CD14-positive monocyte (primary cell): ENCODE measurements around the gene ZNF865. TPM values are rescaled to one million over a fixed set of nuclear protein-coding genes. Genes with fewer than 3 reads are reported as not detected.
A peak's percentile ranks its signal among the peaks of the same experiment; 100 is the strongest.

ENCODE experiments used
- DNase-seq, 3 donors: peaks; one replicate each; pipeline ENCODE4 v3.0.0-alpha.2; 2011 to 2022
- H2AFZ ChIP-seq: 2 replicates; pipeline ENCODE4 v1.6.0; 2012; ENCODE audit warnings: mild to moderate bottlenecking, low read depth, low read length, inconsistent platforms; ENCODE audit not compliant: insufficient read depth, poor library complexity, severe bottlenecking
- H3K27ac ChIP-seq, 2 donors: 1 replicate in 1 of 2; 2 replicates in 1 of 2; pipeline ENCODE4 v1.5.1; 2012 to 2013; ENCODE audit warnings: low read length in 2 of 2, control low read depth in 1 of 2, inconsistent platforms in 1 of 2, low read depth in 1 of 2, mild to moderate bottlenecking in 1 of 2
- H3K27me3 ChIP-seq, 2 donors: one replicate each; pipeline versions ENCODE4 v1.6.0 to v1.6.1; 2011 to 2013; ENCODE audit warnings: low read length in 2 of 2; ENCODE audit not compliant: control insufficient read depth in 2 of 2, insufficient read depth in 2 of 2
- H3K36me3 ChIP-seq, 2 donors: replicated peaks in 1 of 2; 1 replicate in 1 of 2; 2 replicates in 1 of 2; pipeline versions ENCODE4 v1.5.1 to v1.6.1; 2012 to 2013; ENCODE audit warnings: low read length in 2 of 2, control low read depth in 1 of 2, inconsistent platforms in 1 of 2, mild to moderate bottlenecking in 1 of 2; ENCODE audit not compliant: insufficient read depth in 2 of 2, control insufficient read depth in 1 of 2
- H3K4me1 ChIP-seq, 2 donors: 1 replicate in 1 of 2; 2 replicates in 1 of 2; pipeline versions ENCODE4 v1.5.1 to v1.6.1; 2012 to 2013; ENCODE audit warnings: low read length in 2 of 2, control low read depth in 1 of 2, inconsistent platforms in 1 of 2, mild to moderate bottlenecking in 1 of 2, moderate library complexity in 1 of 2; ENCODE audit not compliant: insufficient read depth in 2 of 2, control insufficient read depth in 1 of 2
- H3K4me2 ChIP-seq: replicated peaks from 2 replicates; pipeline ENCODE3; 2012; ENCODE audit warnings: low read length, moderate library complexity, mild to moderate bottlenecking; ENCODE audit not compliant: poor library complexity, severe bottlenecking; ENCODE audit errors: extremely low read depth
- H3K4me3 ChIP-seq, 3 experiments: fragments of 200-600 bp in 1 of 3; sonication (generic) in 1 of 3; replicated peaks in 1 of 3; 1 replicate in 2 of 3; 2 replicates in 1 of 3; pipeline ENCODE4 v1.5.1; 2011 to 2013; ENCODE audit warnings: low read length in 3 of 3, mild to moderate bottlenecking in 3 of 3, control low read depth in 2 of 3, low read depth in 2 of 3, inconsistent platforms in 1 of 3, moderate library complexity in 1 of 3
- H3K79me2 ChIP-seq: 2 replicates; pipeline ENCODE4 v1.6.0; 2012; ENCODE audit warnings: mild to moderate bottlenecking, control low read depth, inconsistent platforms, low read length, moderate library complexity; ENCODE audit not compliant: insufficient read depth
- H3K9ac ChIP-seq: 2 replicates; pipeline ENCODE4 v1.6.0; 2017; ENCODE audit warnings: low read length, mild to moderate bottlenecking; ENCODE audit not compliant: insufficient read depth, poor library complexity, severe bottlenecking
- H3K9me3 ChIP-seq, 2 donors: replicated peaks in 1 of 2; 1 replicate in 1 of 2; 2 replicates in 1 of 2; pipeline versions ENCODE4 v1.5.1 to v1.6.1; 2012 to 2013; ENCODE audit warnings: low read length in 2 of 2, control low read depth in 1 of 2; ENCODE audit not compliant: control insufficient read depth in 1 of 2, insufficient read depth in 1 of 2
- H4K20me1 ChIP-seq: 2 replicates; pipeline ENCODE4 v1.6.0; 2012; ENCODE audit warnings: mild to moderate bottlenecking, low read length, control low read depth, moderate library complexity; ENCODE audit not compliant: insufficient read depth
- H3K27ac Mint-ChIP-seq, 7 donors: one replicate each; pipeline ENCODE4 v1.8.0; 2020; ENCODE audit warnings: mild to moderate bottlenecking in 7 of 7, mixed read lengths in 7 of 7, moderate library complexity in 6 of 7, inconsistent platforms in 2 of 7
- H3K27me3 Mint-ChIP-seq, 3 donors: one replicate each; pipeline ENCODE4 v1.8.0; 2021 to 2022; ENCODE audit warnings: low read depth in 3 of 3, mild to moderate bottlenecking in 3 of 3, mixed read lengths in 3 of 3, moderate library complexity in 3 of 3, inconsistent platforms in 1 of 3
- H3K36me3 Mint-ChIP-seq, 2 donors: one replicate each; pipeline ENCODE4 v1.8.0; 2020; ENCODE audit warnings: mixed read lengths in 2 of 2, inconsistent platforms in 1 of 2, mild to moderate bottlenecking in 1 of 2
- H3K4me1 Mint-ChIP-seq: one replicate; pipeline ENCODE4 v1.8.0; 2020; ENCODE audit warnings: mild to moderate bottlenecking, mixed read lengths
- H3K4me3 Mint-ChIP-seq, 2 donors: one replicate each; pipeline ENCODE4 v1.8.0; 2020; ENCODE audit warnings: mild to moderate bottlenecking in 2 of 2, mixed read lengths in 2 of 2, moderate library complexity in 1 of 2
- H3K9me3 Mint-ChIP-seq, 7 donors: one replicate each; pipeline ENCODE4 v1.8.0; 2020 to 2022; ENCODE audit warnings: mixed read lengths in 7 of 7, mild to moderate bottlenecking in 6 of 7, moderate library complexity in 6 of 7, inconsistent platforms in 2 of 7
- WGBS: methylation state at CpG from one replicate; pipeline ENCODE4 v1.1.5; 2013; ENCODE audit warnings: missing lambda C conversion rate; ENCODE audit not compliant: insufficient coverage; 5-methylcytosine and 5-hydroxymethylcytosine counted together
- intact Hi-C, 2 donors: fragments of 100-400 bp; cut with micrococcal nuclease; formaldehyde crosslinking; loops; one replicate each; pipeline versions ENCODE4 v1.15.0 to v1.15.1; 2023
- polyA plus RNA-seq, 3 donors: library from polyadenylated mRNA; depleted of rRNA in 1 of 3; unstranded in 2 of 3; stranded (reverse) in 1 of 3; fragments of 300-500 nt in 2 of 3; fragments of >200 nt in 1 of 3; fragmentation: Illumina TruSeq in 2 of 3; gene quantifications; 1 replicate in 2 of 3; 2 replicates in 1 of 3; pipeline ENCODE4 v1.2.3, GENCODE V29; 2012 to 2021
- TF ChIP-seq, protein P1 (sequence below): fragments of 200-600 bp; IDR thresholded peaks from one replicate; pipeline ENCODE4 v1.8.0; 2022; ENCODE audit warnings: antibody characterized with exemption, mild to moderate bottlenecking

Gene ZNF865
- polyA plus RNA-seq, 3 donors = 0.03 to 6.0 (median 0.07) TPM

DNA sequence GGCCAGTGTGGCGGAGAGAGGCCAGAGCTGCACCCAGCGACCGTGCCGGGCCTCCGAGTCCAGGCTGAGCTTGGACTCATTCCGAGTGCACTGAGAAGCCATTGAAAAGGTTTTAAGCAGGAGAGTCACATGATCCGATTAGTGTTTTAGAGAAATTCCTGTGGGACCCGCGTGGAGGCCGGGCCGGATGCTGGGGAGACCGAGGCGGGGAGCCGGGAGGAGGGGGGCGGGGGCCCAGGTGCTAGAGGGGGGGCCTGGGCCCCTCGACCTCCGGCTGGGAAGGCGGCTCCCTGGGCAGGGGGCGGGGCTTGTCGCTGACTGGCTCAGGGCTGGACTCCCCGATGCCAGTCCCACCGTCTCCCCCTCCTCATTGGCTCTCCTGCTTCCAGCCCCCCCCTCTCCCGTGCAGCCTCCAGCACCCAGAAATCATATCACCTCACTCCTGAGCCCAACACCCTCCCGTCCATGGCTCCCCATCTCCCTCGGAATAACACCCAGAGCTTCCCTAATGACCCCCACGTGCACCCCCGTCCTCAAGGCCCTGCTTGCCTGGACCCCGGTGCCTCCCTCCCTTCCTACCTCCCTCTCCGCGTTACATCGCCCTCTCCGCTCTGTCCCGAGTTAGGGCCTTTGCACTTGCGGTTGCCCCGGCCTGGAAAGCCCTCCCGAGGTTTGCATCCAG, 19.6 kb upstream of the ZNF865 start:
- Histone ChIP-seq H3K9ac (no peak overlapping the region), H3K27ac (no peak overlapping the region), H3K79me2 (no peaks in the 10 kb centered on the region), H3K4me3 (no peak overlapping the region), H3K9me3 (no peaks in the 10 kb centered on the region), H3K36me3 (no peaks in the 10 kb centered on the region), H3K4me1 (peaks cover 18 to 31% of the 10 kb centered on the region in 2 donors), H3K4me2 (no peak overlapping the region), H3K27me3 (peaks cover 9 to 29% of the 10 kb centered on the region in 2 donors), H2AFZ (peak overlapping the region; percentile 35), H4K20me1 (no peaks in the 10 kb centered on the region)
- peaks cover 25 to 37% (median 34%) of the 10 kb centered on the region in 3 donors for H3K27me3 Mint-ChIP-seq
- H3K36me3 Mint-ChIP-seq = peaks cover 0 to 3% of the 10 kb centered on the region in 2 donors
- no peak for DNase-seq
- TF ChIP-seq, protein P1, sequence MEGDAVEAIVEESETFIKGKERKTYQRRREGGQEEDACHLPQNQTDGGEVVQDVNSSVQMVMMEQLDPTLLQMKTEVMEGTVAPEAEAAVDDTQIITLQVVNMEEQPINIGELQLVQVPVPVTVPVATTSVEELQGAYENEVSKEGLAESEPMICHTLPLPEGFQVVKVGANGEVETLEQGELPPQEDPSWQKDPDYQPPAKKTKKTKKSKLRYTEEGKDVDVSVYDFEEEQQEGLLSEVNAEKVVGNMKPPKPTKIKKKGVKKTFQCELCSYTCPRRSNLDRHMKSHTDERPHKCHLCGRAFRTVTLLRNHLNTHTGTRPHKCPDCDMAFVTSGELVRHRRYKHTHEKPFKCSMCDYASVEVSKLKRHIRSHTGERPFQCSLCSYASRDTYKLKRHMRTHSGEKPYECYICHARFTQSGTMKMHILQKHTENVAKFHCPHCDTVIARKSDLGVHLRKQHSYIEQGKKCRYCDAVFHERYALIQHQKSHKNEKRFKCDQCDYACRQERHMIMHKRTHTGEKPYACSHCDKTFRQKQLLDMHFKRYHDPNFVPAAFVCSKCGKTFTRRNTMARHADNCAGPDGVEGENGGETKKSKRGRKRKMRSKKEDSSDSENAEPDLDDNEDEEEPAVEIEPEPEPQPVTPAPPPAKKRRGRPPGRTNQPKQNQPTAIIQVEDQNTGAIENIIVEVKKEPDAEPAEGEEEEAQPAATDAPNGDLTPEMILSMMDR = no peak
- WGBS = 2% methylated on average over 24 of the region's 36 CpGs
- intact Hi-C loops = loop anchor here in 1 of 2 donors (5.0 kb wide), 1 partner anchor 37 kb away; the partner anchor contains the start of gene ZNF784
- H3K9me3 Mint-ChIP-seq = peaks cover 0 to 9% (median 1%) of the 10 kb centered on the region in 7 donors
- peak overlapping the region in 1 of 7 donors; percentile 61 for H3K27ac Mint-ChIP-seq
- H3K4me3 Mint-ChIP-seq = peak overlapping the region; percentile 34 to 92
- H3K4me1 Mint-ChIP-seq = peaks cover 31% of the 10 kb centered on the region

DNA sequence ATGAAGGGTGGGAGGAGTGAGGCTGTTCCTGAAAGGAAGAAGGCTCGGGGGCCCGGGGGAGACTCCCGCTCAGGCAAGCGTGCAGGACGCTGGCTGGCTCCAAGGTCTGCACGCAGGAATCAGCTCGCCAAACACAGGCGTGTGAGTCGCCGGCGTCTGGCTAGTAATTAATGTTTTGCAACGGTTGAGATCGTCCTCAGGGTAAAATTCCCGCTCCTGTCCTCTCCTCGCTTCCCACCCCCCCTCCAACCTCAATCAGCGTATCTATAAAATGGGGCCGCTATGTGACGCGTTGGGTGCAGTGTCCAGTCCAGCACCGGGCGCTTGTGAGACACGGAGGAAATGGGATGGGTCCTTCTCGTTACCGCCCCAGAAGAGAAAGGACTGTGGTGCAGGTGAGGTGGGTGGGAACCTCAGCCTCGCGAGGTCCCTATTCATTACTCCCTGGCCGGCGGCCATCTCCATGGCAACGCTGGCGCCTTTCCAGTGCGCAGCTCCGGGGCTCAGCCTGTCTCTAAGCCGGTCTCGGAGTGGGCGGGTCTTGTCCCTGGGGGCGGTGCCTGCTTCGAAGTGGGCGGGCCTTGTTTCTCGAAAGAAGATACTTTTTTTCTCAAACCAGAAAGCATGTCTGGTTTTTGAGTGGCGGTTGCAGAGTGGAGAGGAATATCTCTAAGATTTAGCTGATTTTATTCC, 18.3 kb upstream of the ZNF865 start:
- peaks cover 3 to 4% of the 10 kb centered on the region in 2 donors for H3K36me3 Mint-ChIP-seq
- peak overlapping the region in 2 of 7 donors; percentile 45 to 50 for H3K27ac Mint-ChIP-seq
- TF ChIP-seq, protein P1 = no peak
- Histone ChIP-seq H3K36me3 (no peaks in the 10 kb centered on the region), H3K27me3 (peaks cover 9 to 29% of the 10 kb centered on the region in 2 donors), H3K9ac (no peak overlapping the region), H2AFZ (peak overlapping the region; percentile 65), H3K4me2 (peak overlapping the region; percentile 88), H3K9me3 (no peaks in the 10 kb centered on the region), H3K4me1 (peaks cover 10 to 21% of the 10 kb centered on the region in 2 donors), H3K4me3 (peak overlapping the region in 2 of 3 experiments; percentile 24 to 75), H4K20me1 (no peaks in the 10 kb centered on the region), H3K79me2 (no peaks in the 10 kb centered on the region), H3K27ac (no peak overlapping the region)
- peaks cover 0 to 9% (median 3%) of the 10 kb centered on the region in 7 donors for H3K9me3 Mint-ChIP-seq
- peaks cover 25 to 37% (median 34%) of the 10 kb centered on the region in 3 donors for H3K27me3 Mint-ChIP-seq
- H3K4me3 Mint-ChIP-seq = peak overlapping the region; percentile 76 to 92
- WGBS = 3% methylated on average over 28 of the region's 40 CpGs
- peaks cover 20% of the 10 kb centered on the region for H3K4me1 Mint-ChIP-seq
- peak; percentile 84 to 85 (median 84) for DNase-seq
- intact Hi-C loops = loop anchor here in 1 of 2 donors (1.0 to 5.0 kb wide), 2 partner anchors 12 to 35 kb away; partner anchors contain the start of genes FIZ1 and ZNF784
